ENCODE data around the gene NDUFS7. TPM values are rescaled to one million over a fixed set of nuclear protein-coding genes. Genes with fewer than 3 reads are reported as not detected.
"Not testable (repeated sequence)": the region's sequence is repeated elsewhere in the genome, so short reads cannot be mapped to it uniquely, and the experiment has no call there.

NDUFS7 gene
- total RNA-seq, 2 experiments from 2014 or later, result 99.3 to 103 TPM

DNA sequence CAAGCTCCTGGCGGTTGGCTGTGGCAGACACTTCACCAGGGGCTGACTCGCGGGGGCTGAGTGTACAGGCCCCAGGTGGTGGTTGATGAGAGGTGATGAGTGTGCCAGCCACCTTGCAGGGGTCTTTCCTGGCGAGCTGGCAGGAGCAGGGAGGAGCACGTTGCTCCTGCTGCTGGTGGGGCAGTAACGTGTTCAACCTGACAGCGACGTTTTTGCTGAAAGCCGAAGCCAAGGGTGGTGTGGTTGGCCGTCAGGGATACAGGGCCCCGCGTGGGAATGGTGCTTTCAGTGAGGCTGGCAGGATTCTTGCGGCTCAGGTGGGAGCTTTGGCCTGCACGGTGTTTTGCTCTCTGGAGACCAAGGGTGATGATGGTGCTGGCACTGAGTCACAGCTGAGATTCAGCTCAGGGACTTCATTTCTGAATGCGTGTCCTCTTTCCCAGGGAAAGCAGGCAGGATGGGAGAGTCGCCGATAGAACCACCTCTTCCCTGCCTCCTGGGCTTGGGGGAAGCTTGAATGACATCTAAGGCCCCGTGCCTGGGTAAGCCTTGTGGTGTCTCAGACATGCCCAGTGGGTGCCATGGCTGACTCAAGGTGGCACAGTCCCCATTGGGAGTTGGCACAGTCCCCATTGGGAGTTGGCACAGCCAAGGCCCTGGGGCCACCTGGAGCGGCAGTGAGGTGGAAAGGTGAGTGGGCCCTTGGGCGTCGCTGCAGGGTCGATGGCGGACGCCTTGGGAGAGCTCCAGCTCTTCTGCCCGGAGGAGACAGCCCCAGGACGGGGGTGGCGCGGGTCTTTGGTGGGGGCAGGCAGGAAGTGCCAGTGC, 32.5 kb downstream of the NDUFS7 start:
- POLR2A ChIA-PET, result no interaction called here
- no peaks in the 10 kb centered on the region for H3K9me3 Mint-ChIP-seq
- H3K27ac Mint-ChIP-seq, result no peak overlapping the region
- H3K4me3 Mint-ChIP-seq, result no peak overlapping the region
- CTCF ChIA-PET, result interaction anchor here (1.1 to 1.5 kb wide), 2 partner anchors 24 to 36 kb away, joined by 3 to 4 read pairs; no protein-coding TSS in a partner anchor
- DNase-seq, result no peak
- peaks cover 27% of the 10 kb centered on the region for H3K36me3 Mint-ChIP-seq (ENCODE audit: low read depth)
- no peaks in the 10 kb centered on the region for H3K27me3 Mint-ChIP-seq
- peaks cover 25% of the 10 kb centered on the region for H3K4me1 Mint-ChIP-seq

- Mint-ChIP-seq H3K9me3 (no peaks in the 10 kb centered on the region), H3K27ac (no peak overlapping the region), H3K27me3 (no peaks in the 10 kb centered on the region), H3K36me3 (ENCODE audit: low read depth) (peaks cover 23% of the 10 kb centered on the region), H3K4me1 (peaks cover 17% of the 10 kb centered on the region), H3K4me3 (no peak overlapping the region)
- DNase-seq, result no peak
- ChIA-PET POLR2A (no interaction called here), CTCF (interaction anchor here (1.5 kb wide), 1 partner anchor 23 kb away, joined by 4 read pairs; no protein-coding TSS in a partner anchor)
Observed at GRCh38 chr19:1417145-1417544, 33.4 kb downstream of the NDUFS7 start.

- Mint-ChIP-seq H3K4me3 (no peak overlapping the region), H3K27me3 (no peaks in the 10 kb centered on the region), H3K36me3 (ENCODE audit: low read depth) (peaks cover 27% of the 10 kb centered on the region), H3K27ac (no peak overlapping the region), H3K9me3 (no peaks in the 10 kb centered on the region), H3K4me1 (peaks cover 15% of the 10 kb centered on the region)
- POLR2A ChIA-PET, result interaction anchor here (0.7 kb wide), 1 partner anchor 271 kb away, joined by 4 read pairs; no protein-coding TSS in a partner anchor
- no peak for DNase-seq
- CTCF ChIA-PET, result no interaction called here
Observed at GRCh38 chr19:1417681-1418495, 34.2 kb downstream of the NDUFS7 start.

GRCh38 chr19:1418496-1418775, 34.7 kb downstream of the NDUFS7 start:
- H3K27me3 Mint-ChIP-seq, result no peaks in the 10 kb centered on the region
- ChIA-PET POLR2A (interaction anchor here (0.7 kb wide), 1 partner anchor 272 kb away, joined by 4 read pairs; no protein-coding TSS in a partner anchor), CTCF (no interaction called here)
- no peak for DNase-seq
- H3K4me1 Mint-ChIP-seq, result peaks cover 12% of the 10 kb centered on the region
- peaks cover 32% of the 10 kb centered on the region for H3K36me3 Mint-ChIP-seq (ENCODE audit: low read depth)
- no peak overlapping the region for H3K27ac Mint-ChIP-seq
- no peak overlapping the region for H3K4me3 Mint-ChIP-seq
- no peaks in the 10 kb centered on the region for H3K9me3 Mint-ChIP-seq

- H3K27me3 Mint-ChIP-seq, result no peaks in the 10 kb centered on the region
- DNase-seq, result no peak
- peaks cover 35% of the 10 kb centered on the region for H3K36me3 Mint-ChIP-seq (ENCODE audit: low read depth)
- H3K27ac Mint-ChIP-seq, result no peak overlapping the region
- ChIA-PET CTCF (interaction anchor here (0.6 kb wide), 1 partner anchor 1281 kb away, joined by 3 read pairs; no protein-coding TSS in a partner anchor), POLR2A (interaction anchor here (0.7 kb wide), 1 partner anchor 273 kb away, joined by 4 read pairs; no protein-coding TSS in a partner anchor)
- no peak overlapping the region for H3K4me3 Mint-ChIP-seq
- peaks cover 10% of the 10 kb centered on the region for H3K4me1 Mint-ChIP-seq
- H3K9me3 Mint-ChIP-seq, result no peaks in the 10 kb centered on the region
Observed at GRCh38 chr19:1418951-1419738, 35.4 kb downstream of the NDUFS7 start.

DNA sequence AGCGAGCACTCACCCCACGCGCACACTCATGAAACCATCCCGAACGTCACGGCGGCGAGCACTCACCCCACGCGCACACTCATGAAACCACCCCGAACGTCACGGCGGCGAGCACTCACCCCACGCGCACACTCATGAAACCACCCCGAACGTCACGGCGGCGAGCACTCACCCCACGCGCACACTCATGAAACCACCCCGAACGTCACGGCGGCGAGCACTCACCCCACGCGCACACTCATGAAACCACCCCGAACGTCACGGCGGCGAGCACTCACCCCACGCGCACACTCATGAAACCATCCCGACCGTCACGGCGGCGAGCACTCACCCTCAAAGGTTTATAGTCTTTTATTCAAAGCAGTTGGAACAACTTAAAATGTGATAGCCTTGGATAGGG, 36.4 kb downstream of the NDUFS7 start:
- H3K4me3 Mint-ChIP-seq, H3K27me3 Mint-ChIP-seq, H3K9me3 Mint-ChIP-seq, POLR2A ChIA-PET, H3K27ac Mint-ChIP-seq, H3K4me1 Mint-ChIP-seq, DNase-seq: not testable (repeated sequence)
- CTCF ChIA-PET, result interaction anchor here (1.3 kb wide), 1 partner anchor 8 kb away, joined by 3 read pairs; no protein-coding TSS in a partner anchor
- peaks cover 38% of the 10 kb centered on the region for H3K36me3 Mint-ChIP-seq (ENCODE audit: low read depth)

DNA sequence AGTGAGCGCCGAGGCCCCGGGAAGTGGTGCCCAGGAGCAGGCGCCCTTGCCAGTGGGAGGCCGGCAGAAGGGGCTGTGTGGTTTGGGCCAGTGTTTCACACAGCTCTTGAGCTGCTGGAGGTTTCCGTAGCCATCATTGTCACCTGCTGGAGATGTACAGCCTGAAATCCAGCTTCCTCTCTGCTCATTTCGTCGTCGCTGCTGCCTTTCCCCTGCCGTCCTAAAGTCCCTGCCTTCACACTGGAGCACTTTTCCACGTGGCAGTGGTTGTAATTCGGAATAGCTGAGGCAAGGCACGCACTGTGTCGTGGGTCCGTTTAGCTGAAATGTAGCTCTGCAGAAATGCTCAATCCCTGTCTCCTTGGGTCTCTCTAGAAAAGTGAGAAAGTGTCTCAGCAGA, 36.9 kb downstream of the NDUFS7 start:
- peaks cover 41% of the 10 kb centered on the region for H3K36me3 Mint-ChIP-seq (ENCODE audit: low read depth)
- ChIA-PET POLR2A (interaction anchor here (0.7 kb wide), 1 partner anchor 437 kb away, joined by 3 read pairs; no protein-coding TSS in a partner anchor), CTCF (interaction anchor here (1.3 kb wide), 1 partner anchor 9 kb away, joined by 3 read pairs; no protein-coding TSS in a partner anchor)
- no peaks in the 10 kb centered on the region for H3K27me3 Mint-ChIP-seq
- no peak overlapping the region for H3K4me3 Mint-ChIP-seq
- no peaks in the 10 kb centered on the region for H3K9me3 Mint-ChIP-seq
- DNase-seq, result no peak
- no peak overlapping the region for H3K27ac Mint-ChIP-seq
- peaks cover 3% of the 10 kb centered on the region for H3K4me1 Mint-ChIP-seq

GRCh38 chr19:1421218-1421957, 37.7 kb downstream of the NDUFS7 start:
- H3K9me3 Mint-ChIP-seq, result no peaks in the 10 kb centered on the region
- H3K4me1 Mint-ChIP-seq, result no peaks in the 10 kb centered on the region
- DNase-seq, result no peak
- peaks cover 46% of the 10 kb centered on the region for H3K36me3 Mint-ChIP-seq (ENCODE audit: low read depth)
- H3K27me3 Mint-ChIP-seq, result no peaks in the 10 kb centered on the region
- ChIA-PET CTCF (interaction anchor here (1.3 kb wide), 2 partner anchors 10 to 12 kb away, joined by 3 to 4 read pairs; no protein-coding TSS in a partner anchor), POLR2A (no interaction called here)
- no peak overlapping the region for H3K4me3 Mint-ChIP-seq
- H3K27ac Mint-ChIP-seq, result no peak overlapping the region

- Mint-ChIP-seq H3K27me3 (no peaks in the 10 kb centered on the region), H3K9me3 (no peaks in the 10 kb centered on the region), H3K4me1 (no peaks in the 10 kb centered on the region), H3K4me3 (no peak overlapping the region), H3K36me3 (ENCODE audit: low read depth) (peaks cover 48% of the 10 kb centered on the region), H3K27ac (no peak overlapping the region)
- ChIA-PET CTCF (interaction anchor here (1.3 kb wide), 1 partner anchor 11 kb away, joined by 4 read pairs; no protein-coding TSS in a partner anchor), POLR2A (no interaction called here)
- DNase-seq, result no peak
Observed at GRCh38 chr19:1421958-1422305, 38.2 kb downstream of the NDUFS7 start.

- H3K9me3 Mint-ChIP-seq, result no peaks in the 10 kb centered on the region
- peaks cover 45% of the 10 kb centered on the region for H3K36me3 Mint-ChIP-seq (ENCODE audit: low read depth)
- H3K27ac Mint-ChIP-seq, result no peak overlapping the region
- H3K27me3 Mint-ChIP-seq, result no peaks in the 10 kb centered on the region
- no peak for DNase-seq
- no peaks in the 10 kb centered on the region for H3K4me1 Mint-ChIP-seq
- ChIA-PET POLR2A (no interaction called here), CTCF (interaction anchor here (1.3 kb wide), 1 partner anchor 11 kb away, joined by 4 read pairs; no protein-coding TSS in a partner anchor)
- H3K4me3 Mint-ChIP-seq, result no peak overlapping the region
Observed at GRCh38 chr19:1422360-1422759, 38.7 kb downstream of the NDUFS7 start.

DNA sequence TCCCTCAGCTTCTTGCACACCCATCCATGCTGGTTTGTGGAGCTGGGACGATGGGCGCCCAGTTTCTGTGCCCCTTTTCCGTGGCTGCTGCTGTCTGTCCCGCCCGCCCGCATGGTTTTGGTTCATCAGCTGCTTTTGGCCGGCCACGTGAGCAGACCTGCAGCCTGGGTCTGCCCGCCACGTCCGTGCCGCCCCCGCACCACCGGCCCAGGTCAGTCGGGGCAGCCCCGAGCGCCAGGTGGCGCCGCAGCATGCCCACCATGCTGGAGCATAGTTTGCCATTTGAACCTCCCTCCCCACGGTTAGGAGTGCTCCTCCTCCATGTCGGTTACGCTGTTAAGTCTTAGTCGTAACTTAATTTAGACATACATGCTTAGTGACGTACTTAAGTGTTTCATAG, 39.2 kb downstream of the NDUFS7 start:
- no peak overlapping the region for H3K4me3 Mint-ChIP-seq
- no peaks in the 10 kb centered on the region for H3K9me3 Mint-ChIP-seq
- H3K27ac Mint-ChIP-seq, result no peak overlapping the region
- CTCF ChIA-PET, result no interaction called here
- no peaks in the 10 kb centered on the region for H3K27me3 Mint-ChIP-seq
- POLR2A ChIA-PET, result no interaction called here
- peaks cover 42% of the 10 kb centered on the region for H3K36me3 Mint-ChIP-seq (ENCODE audit: low read depth)
- H3K4me1 Mint-ChIP-seq, result no peaks in the 10 kb centered on the region
- no peak for DNase-seq
